ENCODE data around the gene CROCC2. TPM values are rescaled to one million over a fixed set of nuclear protein-coding genes. Genes with fewer than 3 reads are reported as not detected.

The CROCC2 gene
- total RNA-seq, 1 donor from 2014 or later: not detected

GRCh38 chr2:240995041-240996021, 89.2 kb downstream of the CROCC2 start:
- DNase-seq (ENCODE audit: low read depth, low spot score): no peak
- peak overlapping the region; percentile 35 for H3K27ac Mint-ChIP-seq (ENCODE audit: unreplicated experiment)
- H3K4me1 Mint-ChIP-seq: peaks cover 10% of the 10 kb centered on the region
- peaks cover 15% of the 10 kb centered on the region for H3K27me3 Mint-ChIP-seq (ENCODE audit: low read depth)
- no peaks in the 10 kb centered on the region for H3K9me3 Mint-ChIP-seq
- no peak for TF ChIP-seq CTCF (conservative IDR thresholded peaks at IDR 0.05)
- peak overlapping the region; percentile 31 for H3K4me3 Mint-ChIP-seq
- no peaks in the 10 kb centered on the region for H3K36me3 Mint-ChIP-seq (ENCODE audit: low read depth)

- Mint-ChIP-seq H3K4me1 (peaks cover 10% of the 10 kb centered on the region), H3K27ac (ENCODE audit: unreplicated experiment) (no peak overlapping the region), H3K9me3 (no peaks in the 10 kb centered on the region), H3K4me3 (no peak overlapping the region), H3K36me3 (ENCODE audit: low read depth) (no peaks in the 10 kb centered on the region), H3K27me3 (ENCODE audit: low read depth) (peaks cover 24% of the 10 kb centered on the region)
- no peak for TF ChIP-seq CTCF (conservative IDR thresholded peaks at IDR 0.05)
- no peak for DNase-seq (ENCODE audit: low read depth, low spot score)
Observed at GRCh38 chr2:240996161-240996833, 90.2 kb downstream of the CROCC2 start.

GRCh38 chr2:240996834-240997140, 90.7 kb downstream of the CROCC2 start:
- DNase-seq (ENCODE audit: low read depth, low spot score): no peak
- TF ChIP-seq CTCF (conservative IDR thresholded peaks at IDR 0.05): no peak
- Mint-ChIP-seq H3K4me3 (no peak overlapping the region), H3K36me3 (ENCODE audit: low read depth) (no peaks in the 10 kb centered on the region), H3K27ac (ENCODE audit: unreplicated experiment) (no peak overlapping the region), H3K4me1 (peaks cover 10% of the 10 kb centered on the region), H3K9me3 (no peaks in the 10 kb centered on the region), H3K27me3 (ENCODE audit: low read depth) (peaks cover 29% of the 10 kb centered on the region)

- no peaks in the 10 kb centered on the region for H3K9me3 Mint-ChIP-seq
- no peak for DNase-seq (ENCODE audit: low read depth, low spot score)
- H3K36me3 Mint-ChIP-seq (ENCODE audit: low read depth): no peaks in the 10 kb centered on the region
- H3K27ac Mint-ChIP-seq (ENCODE audit: unreplicated experiment): no peak overlapping the region
- TF ChIP-seq CTCF (conservative IDR thresholded peaks at IDR 0.05): no peak
- H3K27me3 Mint-ChIP-seq (ENCODE audit: low read depth): peaks cover 29% of the 10 kb centered on the region
- peak overlapping the region; percentile 33 for H3K4me3 Mint-ChIP-seq
- H3K4me1 Mint-ChIP-seq: peaks cover 10% of the 10 kb centered on the region
Observed at GRCh38 chr2:240997141-240997855, 91.2 kb downstream of the CROCC2 start.

- no peak for TF ChIP-seq CTCF (conservative IDR thresholded peaks at IDR 0.05)
- no peak within 1 kb of the TSS for H3K27ac Mint-ChIP-seq (ENCODE audit: unreplicated experiment)
Observed at GRCh38 chr2:240997856-240998705, 91.9 kb downstream of the CROCC2 start, which contains the start of gene SNED1. TSS of gene SNED1 (plus strand) at chr2:240998618. CDS start at chr2:240998838, 220 bp downstream.

More at GRCh38 chr2:240997856-240998705, 91.9 kb downstream of the CROCC2 start, which contains the start of gene SNED1:
- DNase-seq (ENCODE audit: low read depth, low spot score): peak; percentile 76
- Mint-ChIP-seq H3K27me3 (ENCODE audit: low read depth) (peaks cover 29% of the 10 kb centered on the region), H3K4me3 (peak within 1 kb of the TSS; percentile 33), H3K4me1 (peaks cover 10% of the 10 kb centered on the region), H3K36me3 (ENCODE audit: low read depth) (no peaks in the 10 kb centered on the region), H3K9me3 (no peaks in the 10 kb centered on the region)

Data from neural crest cell (in vitro differentiated cells).